ENCODE results near the gene MPRIP. TPM values are rescaled to one million over a fixed set of nuclear protein-coding genes. Genes with fewer than 3 reads are reported as not detected.

Gene MPRIP
- total RNA-seq, 4 donors from 2014 or later: 130 to 244 (median 155) TPM

GRCh38 chr17:17051791-17052461 is 9.7 kb downstream of the MPRIP start:
- no peak for TF ChIP-seq POLR2A (IDR thresholded peaks at IDR 0.05)
- Histone ChIP-seq H3K4me1 (peaks cover 24 to 69% of the 10 kb centered on the region in 2 donors), H3K27me3 (no peaks in the 10 kb centered on the region), H3K36me3 (no peaks in the 10 kb centered on the region), H3K9me3 (no peaks in the 10 kb centered on the region), H3K27ac (peak overlapping the region in 2 of 3 donors; percentile 42 to 74), H3K4me3 (replicated peaks in 1 of 3) (no peak overlapping the region)
- intact Hi-C loops (cut with DNase I): no loop called here
- WGBS, 2 donors: 60 to 63% methylated on average over 6 to 8 of the region's 10 CpGs
- DNase-seq: no peak

DNA sequence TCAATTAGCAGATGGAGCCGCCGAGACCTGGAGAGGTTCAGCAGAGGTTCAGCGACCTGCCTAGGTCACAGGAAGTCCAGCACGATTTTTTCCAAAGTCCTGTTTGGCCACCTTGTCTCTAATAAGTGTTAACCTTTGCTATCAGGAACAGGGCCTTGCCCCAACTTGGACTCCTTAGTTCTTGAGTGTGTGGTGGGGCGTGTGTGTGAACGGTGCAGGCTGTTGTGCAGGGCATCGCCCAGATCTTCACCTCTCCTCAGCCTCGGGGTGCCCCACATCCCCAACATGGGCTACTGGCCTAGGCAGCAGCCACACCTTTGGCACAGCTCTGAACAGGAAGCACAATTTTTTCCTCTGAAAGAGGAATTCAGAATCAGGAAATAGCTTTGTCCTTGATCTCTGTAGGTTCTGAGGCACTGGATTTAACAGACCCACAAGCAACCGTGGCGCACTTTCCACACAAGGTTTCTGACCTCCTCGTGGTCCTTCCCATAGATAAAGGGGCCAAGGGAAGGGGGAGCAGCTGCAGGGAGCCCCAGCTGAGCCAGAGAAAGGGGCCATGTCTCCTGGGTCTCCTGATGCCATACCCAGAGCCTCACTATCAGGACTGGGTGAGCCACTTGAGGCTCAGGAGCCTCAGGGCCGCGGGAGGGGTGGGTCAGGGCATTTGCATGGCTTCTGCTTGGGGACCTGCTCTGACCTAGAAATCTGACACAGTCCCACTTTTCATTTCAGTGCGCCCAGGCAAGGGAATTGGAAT is 10.4 kb downstream of the MPRIP start:
- H3K27ac ChIP-seq: peak overlapping the region in 2 of 3 donors; percentile 42 to 74
- H3K36me3 ChIP-seq: peaks cover 0 to 1% of the 10 kb centered on the region in 2 donors
- H3K4me3 ChIP-seq (replicated peaks in 1 of 3): no peak overlapping the region
- no peaks in the 10 kb centered on the region for H3K9me3 ChIP-seq
- no peak for TF ChIP-seq POLR2A (IDR thresholded peaks at IDR 0.05)
- TF ChIP-seq CTCF (IDR thresholded peaks at IDR 0.05): no peak
- WGBS, 2 donors: 37 to 44% methylated on average over 12 of the region's 14 CpGs
- H3K27me3 ChIP-seq: no peaks in the 10 kb centered on the region
- H3K4me1 ChIP-seq: peaks cover 24 to 67% of the 10 kb centered on the region in 2 donors
- intact Hi-C loops (cut with DNase I): no loop called here
- DNase-seq: no peak

- no peak overlapping the region for H3K4me3 ChIP-seq (replicated peaks in 1 of 3)
- peaks cover 3 to 8% of the 10 kb centered on the region in 2 donors for H3K36me3 ChIP-seq
- peak overlapping the region in 2 of 3 donors; percentile 42 to 74 for H3K27ac ChIP-seq
- H3K9me3 ChIP-seq: no peaks in the 10 kb centered on the region
- TF ChIP-seq CTCF (IDR thresholded peaks at IDR 0.05) (no peak), POLR2A (IDR thresholded peaks at IDR 0.05) (no peak)
- intact Hi-C loops (cut with DNase I): no loop called here
- H3K4me1 ChIP-seq: peaks cover 24 to 64% of the 10 kb centered on the region in 2 donors
- DNase-seq: no peak
- 84% methylated on average over 7 to 8 of the region's 8 CpGs for WGBS, 2 donors
- H3K27me3 ChIP-seq: no peaks in the 10 kb centered on the region
Observed at GRCh38 chr17:17053446-17054379, 11.5 kb downstream of the MPRIP start.

GRCh38 chr17:17054636-17055035 is 12.4 kb downstream of the MPRIP start:
- Histone ChIP-seq H3K27me3 (no peaks in the 10 kb centered on the region), H3K9me3 (no peaks in the 10 kb centered on the region), H3K4me3 (replicated peaks in 1 of 3) (no peak overlapping the region), H3K27ac (peak overlapping the region in 1 of 3 donors; percentile 62), H3K4me1 (peaks cover 24 to 64% of the 10 kb centered on the region in 2 donors), H3K36me3 (peaks cover 3 to 8% of the 10 kb centered on the region in 2 donors)
- WGBS, 2 donors: 94 to 97% methylated on average over 4 of the region's 4 CpGs
- TF ChIP-seq CTCF (IDR thresholded peaks at IDR 0.05) (no peak), POLR2A (IDR thresholded peaks at IDR 0.05) (no peak)
- no peak for DNase-seq
- intact Hi-C loops (cut with DNase I): no loop called here
